Heart left ventricle (tissue), 16 donors: ENCODE data around the gene DHRS12. TPM values are rescaled to one million over a fixed set of nuclear protein-coding genes. Genes with fewer than 3 reads are reported as not detected.

Experiments
- ATAC-seq, 4 donors: fragments of 200-7000 bp; cut with Tn5 transposase; one replicate each; pipeline ENCODE4 v1.9.1; 2020 to 2022; ENCODE audit warnings: moderate library complexity in 4 of 4, mild to moderate bottlenecking in 3 of 4, moderate number of reproducible peaks in 1 of 4
- DNase-seq, 5 donors: peaks; one replicate each; pipeline ENCODE4 v3.0.0-alpha.2; 2020
- H3K27ac ChIP-seq, 12 donors: fragments of 200-600 bp; sonication (generic) in 4 of 12; one replicate each; pipeline versions ENCODE4 v1.5.0 to v1.8.0; 2016 to 2022; ENCODE audit warnings: mild to moderate bottlenecking in 2 of 12
- H3K27me3 ChIP-seq, 9 donors: fragments of 200-600 bp; sonication (generic) in 2 of 9; one replicate each; pipeline versions ENCODE4 v1.5.1 to v1.8.0; 2016 to 2022; ENCODE audit warnings: mild to moderate bottlenecking in 3 of 9
- H3K36me3 ChIP-seq, 9 donors: fragments of 200-600 bp; sonication (generic) in 2 of 9; one replicate each; pipeline versions ENCODE4 v1.5.0 to v1.8.0; 2018 to 2022; ENCODE audit warnings: mild to moderate bottlenecking in 2 of 9
- H3K4me1 ChIP-seq, 12 donors: fragments of 200-600 bp; sonication (generic) in 4 of 12; one replicate each; pipeline versions ENCODE4 v1.5.0 to v1.8.0; 2016 to 2022; ENCODE audit warnings: mild to moderate bottlenecking in 3 of 12
- H3K4me3 ChIP-seq, 12 donors: fragments of 200-600 bp; sonication (generic) in 4 of 12; one replicate each; pipeline versions ENCODE4 v1.5.0 to v1.8.0; 2017 to 2022; ENCODE audit warnings: mild to moderate bottlenecking in 9 of 12, moderate library complexity in 4 of 12
- H3K9me3 ChIP-seq, 12 donors: fragments of 200-600 bp; sonication (generic) in 4 of 12; one replicate each; pipeline versions ENCODE4 v1.5.0 to v1.8.0; 2016 to 2022; ENCODE audit warnings: mild to moderate bottlenecking in 1 of 12
- POLR2A ChIP-seq, 2 donors: fragments of 450-650 bp; IDR thresholded peaks; one replicate each; pipeline ENCODE4 v1.6.1; 2017; ENCODE audit warnings: antibody characterized with exemption in 2 of 2, mild to moderate bottlenecking in 2 of 2, moderate library complexity in 2 of 2
- WGBS, 4 donors: extraction: QIAGEN DNeasy Blood & Tissue Kit in 2 of 4; methylation state at CpG; one replicate each; pipeline versions ENCODE4 v1.1.5 to v1.1.7; 2013 to 2018; 5-methylcytosine and 5-hydroxymethylcytosine counted together
- intact Hi-C, 10 donors: fragments of 100-400 bp; cut with DNase I; formaldehyde crosslinking; loops; one replicate each; pipeline versions ENCODE4 v1.11.1 to v1.14.2; 2022
- polyA plus RNA-seq, 2 donors: library from polyadenylated mRNA; stranded (reverse); fragments of 200-250 nt; gene quantifications; one replicate each; pipeline ENCODE4 v1.2.3, GENCODE V29; 2013
- total RNA-seq, 9 donors: library from RNA; depleted of rRNA in 2 of 9; stranded (reverse); fragments of >200 nt in 2 of 9; fragmentation: NEBNext Ultra II Directional in 3 of 9; extraction: Animal tissue kit (Norgen Biotek cat#: 25700) in 3 of 9; gene quantifications; one replicate each; pipeline versions ENCODE4 v1.1.0 to v1.2.4, GENCODE V29; 2016 to 2023
- TF ChIP-seq, protein P1 (sequence below), 12 donors: fragments of 200-600 bp; sonication (generic) in 4 of 12; IDR thresholded peaks; one replicate each; pipeline versions ENCODE4 v1.5.0 to v1.8.0; 2018 to 2022; ENCODE audit warnings: antibody characterized with exemption in 12 of 12, mild to moderate bottlenecking in 5 of 12
- donor health status: ischemic (EF 13 %, LVEDD 7.1; RV severe dilation, severe dysfunction).
- donor health status: healthy with polysubstance abuse.
- donor health status: DM: no; HTN: yes; CAD: no.
- donor health status: DM: no; HTN: no; CAD: no.
- donor health status: ischemic (EF 25% LVEDD 6.9; RV normal size, moderate dysfunction).
- donor health status: ischemic (EF 25% LVEDD 5.7; RV mildly dilated, moderate dysfunction).
- donor health status: healthy.
- donor health status: DM: yes; HTN: yes; CAD: no.
- donor health status: ischemic (EF 35%, LVEDD 5.7; RV mildly dilated, moderate dysfunction).
- donor health status: nonischemic (EF 11% LVEDD 7.7; RV severe dilation, severe dysfunction).
- donor health status: DM: yes; HTN: yes; CAD: no.
- donor health status: PGD.
- donor health status: ischemic (EF 29% LVEDD 5.4; RV normal size, mild dysfunction).
- donor health status: nonischemic (EF 23%, LVEDD 6.1; RV moderate dilation, normal function).

The DHRS12 gene
- total and polyA plus RNA-seq, 11 donors, result 3.9 to 13.9 (median 12.1) TPM

DNA sequence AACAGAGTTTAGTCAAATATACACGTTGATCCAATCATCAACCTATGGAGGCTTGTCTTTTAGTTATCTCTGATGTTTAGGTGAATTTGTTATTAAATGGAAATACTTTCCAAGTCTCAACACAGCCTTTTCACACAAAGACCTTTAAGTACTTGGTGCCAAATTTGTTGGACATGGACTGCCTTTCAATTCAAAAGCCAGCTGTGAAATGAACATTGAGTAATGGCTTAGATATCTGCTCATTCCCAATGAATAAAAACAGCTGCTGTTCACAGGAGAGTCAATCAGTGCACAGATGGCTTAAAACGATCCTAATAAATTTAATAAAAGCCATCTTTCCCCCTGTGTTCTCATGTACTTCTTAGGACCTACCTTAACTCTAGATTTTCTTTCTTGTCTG, 19.9 kb upstream of the DHRS12 start:
- DNase-seq (no peak), ATAC-seq (peak in 1 of 4 donors; percentile 26)
- Histone ChIP-seq H3K36me3 (no peaks in the 10 kb centered on the region), H3K4me1 (peaks cover 3 to 86% (median 46%) of the 10 kb centered on the region in 12 donors), H3K27ac (peak overlapping the region in 7 of 12 donors; percentile 9 to 83 (median 64)), H3K9me3 (no peaks in the 10 kb centered on the region), H3K4me3 (peak overlapping the region in 1 of 12 donors; percentile 36), H3K27me3 (no peaks in the 10 kb centered on the region)
- 60 to 77% (median 64%) methylated on average over 2 of the region's 2 CpGs for WGBS, 4 donors
- no peak for TF ChIP-seq POLR2A (IDR thresholded peaks at IDR 0.05)
- TF ChIP-seq, protein P1, sequence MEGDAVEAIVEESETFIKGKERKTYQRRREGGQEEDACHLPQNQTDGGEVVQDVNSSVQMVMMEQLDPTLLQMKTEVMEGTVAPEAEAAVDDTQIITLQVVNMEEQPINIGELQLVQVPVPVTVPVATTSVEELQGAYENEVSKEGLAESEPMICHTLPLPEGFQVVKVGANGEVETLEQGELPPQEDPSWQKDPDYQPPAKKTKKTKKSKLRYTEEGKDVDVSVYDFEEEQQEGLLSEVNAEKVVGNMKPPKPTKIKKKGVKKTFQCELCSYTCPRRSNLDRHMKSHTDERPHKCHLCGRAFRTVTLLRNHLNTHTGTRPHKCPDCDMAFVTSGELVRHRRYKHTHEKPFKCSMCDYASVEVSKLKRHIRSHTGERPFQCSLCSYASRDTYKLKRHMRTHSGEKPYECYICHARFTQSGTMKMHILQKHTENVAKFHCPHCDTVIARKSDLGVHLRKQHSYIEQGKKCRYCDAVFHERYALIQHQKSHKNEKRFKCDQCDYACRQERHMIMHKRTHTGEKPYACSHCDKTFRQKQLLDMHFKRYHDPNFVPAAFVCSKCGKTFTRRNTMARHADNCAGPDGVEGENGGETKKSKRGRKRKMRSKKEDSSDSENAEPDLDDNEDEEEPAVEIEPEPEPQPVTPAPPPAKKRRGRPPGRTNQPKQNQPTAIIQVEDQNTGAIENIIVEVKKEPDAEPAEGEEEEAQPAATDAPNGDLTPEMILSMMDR (IDR thresholded peaks at IDR 0.05), result no peak
- intact Hi-C loops, result no loop called here

DNA sequence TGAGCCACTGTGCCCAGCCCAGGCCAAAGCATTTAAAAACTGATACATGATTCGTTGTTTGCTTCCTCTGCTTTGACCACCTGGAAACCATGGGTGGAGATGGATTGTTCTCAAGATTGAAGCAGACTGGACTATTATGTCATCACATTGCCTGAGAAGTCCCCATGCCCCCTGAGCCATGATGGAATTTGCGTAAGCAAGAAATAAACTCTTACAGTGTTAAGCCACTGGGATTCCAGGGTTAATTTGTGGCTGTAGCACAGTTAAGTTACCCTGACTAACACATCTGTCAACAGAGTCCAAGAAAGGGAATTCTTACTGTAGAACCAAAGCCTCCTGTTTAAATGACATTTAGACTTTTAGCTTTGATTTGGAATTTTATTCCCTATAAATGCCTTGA, 19.4 kb upstream of the DHRS12 start:
- no peaks in the 10 kb centered on the region for H3K36me3 ChIP-seq
- peaks cover 3 to 91% (median 49%) of the 10 kb centered on the region in 12 donors for H3K4me1 ChIP-seq
- no peaks in the 10 kb centered on the region for H3K27me3 ChIP-seq
- no peak for DNase-seq
- no peak overlapping the region for H3K4me3 ChIP-seq
- peak in 1 of 4 donors; percentile 30 for ATAC-seq
- no peaks in the 10 kb centered on the region for H3K9me3 ChIP-seq
- WGBS, 4 donors, result 65 to 83% (median 78%) methylated on average over 2 of the region's 2 CpGs
- TF ChIP-seq POLR2A (IDR thresholded peaks at IDR 0.05), result no peak
- TF ChIP-seq, protein P1 (IDR thresholded peaks at IDR 0.05), result no peak
- peak overlapping the region in 7 of 12 donors; percentile 9 to 68 (median 38) for H3K27ac ChIP-seq
- intact Hi-C loops, result no loop called here

DNA sequence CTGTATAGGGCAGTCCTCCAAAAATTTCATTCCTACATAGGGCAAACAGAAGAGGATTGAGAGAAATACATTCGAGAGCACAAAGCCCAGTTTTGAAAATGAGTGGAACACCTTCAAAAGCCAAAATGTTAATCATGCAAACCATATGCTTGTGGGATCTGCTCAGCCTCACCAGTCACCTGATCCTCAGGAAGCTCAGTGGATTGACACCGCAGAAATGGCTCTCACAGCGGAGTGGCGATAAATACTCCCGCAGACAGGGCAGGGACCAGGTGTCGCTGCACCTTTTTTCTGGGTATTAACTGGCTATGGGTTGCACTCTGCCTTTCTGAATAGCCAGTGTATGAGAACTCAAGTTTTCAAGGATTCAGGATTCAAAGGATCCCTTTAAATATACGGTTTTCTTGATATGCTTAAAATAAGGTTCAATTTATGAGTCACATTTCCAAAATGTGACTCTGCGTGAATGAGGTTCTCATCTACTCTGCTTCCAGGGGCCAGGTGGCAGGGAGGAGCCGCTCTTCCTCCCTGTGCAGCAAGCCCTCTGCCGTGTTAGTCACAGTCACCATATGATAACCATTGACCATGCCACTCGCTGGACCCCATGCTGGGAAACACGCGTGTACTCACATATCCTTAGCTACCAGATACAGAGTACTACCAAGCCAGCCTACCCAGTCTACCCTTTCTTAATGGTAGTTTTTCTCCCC, 18.3 kb upstream of the DHRS12 start:
- TF ChIP-seq POLR2A (IDR thresholded peaks at IDR 0.05), result no peak
- TF ChIP-seq, protein P1 (IDR thresholded peaks at IDR 0.05), result no peak
- Histone ChIP-seq H3K27me3 (no peaks in the 10 kb centered on the region), H3K4me1 (peaks cover 3 to 85% (median 49%) of the 10 kb centered on the region in 12 donors), H3K9me3 (no peaks in the 10 kb centered on the region), H3K4me3 (peak overlapping the region in 1 of 12 donors; percentile 0), H3K27ac (peak overlapping the region in 5 of 12 donors; percentile 9 to 68 (median 23)), H3K36me3 (no peaks in the 10 kb centered on the region)
- ATAC-seq (no peak), DNase-seq (no peak)
- 74 to 83% (median 78%) methylated on average over 13 of the region's 13 CpGs for WGBS, 4 donors
- intact Hi-C loops, result no loop called here

DNA sequence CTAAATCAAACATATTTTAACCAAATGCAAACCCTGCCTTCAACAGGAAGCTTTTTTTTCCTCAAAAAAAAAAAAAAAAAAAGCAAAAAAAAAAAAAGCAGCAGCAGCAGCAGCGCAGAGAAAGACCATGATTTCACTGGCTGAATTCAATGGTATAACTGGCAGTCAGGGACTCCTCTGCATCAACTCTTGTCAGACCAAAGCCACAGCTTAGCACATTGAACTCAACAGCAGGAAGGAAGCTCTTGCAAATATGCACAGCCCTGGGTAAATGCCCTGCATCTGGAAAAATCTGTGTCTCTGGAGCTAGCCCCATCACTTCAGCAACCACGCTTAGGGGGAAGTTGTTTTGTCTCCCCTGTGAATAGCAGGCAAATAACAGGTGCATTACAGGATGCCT, 17.6 kb upstream of the DHRS12 start:
- H3K27ac ChIP-seq, result peak overlapping the region in 3 of 12 donors; percentile 19 to 68 (median 23)
- TF ChIP-seq, protein P1 (IDR thresholded peaks at IDR 0.05), result no peak
- TF ChIP-seq POLR2A (IDR thresholded peaks at IDR 0.05), result no peak
- WGBS, 4 donors, result 59 to 61% (median 59%) methylated on average over 2 of the region's 2 CpGs
- no peak for ATAC-seq
- intact Hi-C loops, result no loop called here
- H3K9me3 ChIP-seq, result no peaks in the 10 kb centered on the region
- peaks cover 3 to 78% (median 46%) of the 10 kb centered on the region in 12 donors for H3K4me1 ChIP-seq
- no peaks in the 10 kb centered on the region for H3K36me3 ChIP-seq
- H3K27me3 ChIP-seq, result no peaks in the 10 kb centered on the region
- DNase-seq, result no peak
- H3K4me3 ChIP-seq, result no peak overlapping the region
